ENCODE results near the gene MIGA1. TPM values are rescaled to one million over a fixed set of nuclear protein-coding genes. Genes with fewer than 3 reads are reported as not detected.
"Not testable (repeated sequence)": the region's sequence is repeated elsewhere in the genome, so short reads cannot be mapped to it uniquely, and the experiment has no call there.

Gene MIGA1
- total RNA-seq, 2 experiments from 2014 or later, result 12.2 to 15.8 TPM

DNA sequence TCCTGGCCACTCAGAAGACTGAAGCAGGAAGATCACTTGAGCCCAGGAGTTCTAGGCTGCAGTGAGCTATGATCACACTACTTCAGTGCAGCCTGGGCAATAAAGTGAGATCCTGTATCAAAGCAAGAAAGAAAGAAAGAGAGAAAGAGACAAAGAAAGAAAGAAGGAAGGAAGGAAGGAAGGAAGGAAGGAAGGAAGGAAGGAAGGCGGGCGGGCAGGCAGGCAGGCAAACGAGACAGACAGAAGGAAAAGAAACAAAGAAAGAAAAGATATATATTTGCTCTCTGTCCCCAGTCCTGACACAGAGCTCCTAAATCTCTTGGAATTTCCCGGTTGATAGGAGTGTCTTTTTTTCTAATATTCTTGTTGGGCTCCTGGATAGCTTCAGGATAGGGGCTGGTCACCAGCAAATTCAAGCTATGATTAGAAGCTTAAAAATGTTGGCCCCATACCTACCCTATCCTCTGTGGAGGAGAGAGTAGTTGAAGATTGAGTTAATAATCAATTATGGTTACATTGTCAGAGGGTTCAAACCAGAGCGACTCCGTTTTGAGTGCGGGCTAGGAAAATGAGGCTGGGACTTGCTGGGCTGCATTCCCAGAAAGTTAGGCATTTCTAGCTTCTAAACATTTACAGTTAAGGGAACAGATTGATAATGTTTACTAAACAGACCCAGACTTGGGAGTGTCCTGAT, 3.3 kb upstream of the MIGA1 start:
- Mint-ChIP-seq H3K9me3 (no peaks in the 10 kb centered on the region), H3K4me1 (ENCODE audit: low read depth) (peaks cover 22% of the 10 kb centered on the region), H3K36me3 (ENCODE audit: low read depth) (peaks cover 14% of the 10 kb centered on the region), H3K27ac (no peak overlapping the region), H3K27me3 (no peaks in the 10 kb centered on the region), H3K4me3 (peak overlapping the region; percentile 39)
- ChIA-PET CTCF (interaction anchor here (1.0 kb wide), 1 partner anchor 41 kb away, joined by 3 read pairs; no protein-coding TSS in a partner anchor), POLR2A (no interaction called here)
- ATAC-seq (ENCODE audit: poor library complexity) (no peak), DNase-seq (no peak)
- H3K36me3 ChIP-seq (ENCODE audit: insufficient read depth, low read length), result no peaks in the 10 kb centered on the region
- no peaks in the 10 kb centered on the region for H3K9me3 ChIP-seq (ENCODE audit: control insufficient read depth in 1 of 2, insufficient read depth in 1 of 2, low read length in 2 of 2)
- H3K27me3 ChIP-seq (ENCODE audit: control insufficient read depth in 1 of 2, insufficient read depth in 2 of 2, low read length in 2 of 2), result no peaks in the 10 kb centered on the region
- TF ChIP-seq, protein P1, sequence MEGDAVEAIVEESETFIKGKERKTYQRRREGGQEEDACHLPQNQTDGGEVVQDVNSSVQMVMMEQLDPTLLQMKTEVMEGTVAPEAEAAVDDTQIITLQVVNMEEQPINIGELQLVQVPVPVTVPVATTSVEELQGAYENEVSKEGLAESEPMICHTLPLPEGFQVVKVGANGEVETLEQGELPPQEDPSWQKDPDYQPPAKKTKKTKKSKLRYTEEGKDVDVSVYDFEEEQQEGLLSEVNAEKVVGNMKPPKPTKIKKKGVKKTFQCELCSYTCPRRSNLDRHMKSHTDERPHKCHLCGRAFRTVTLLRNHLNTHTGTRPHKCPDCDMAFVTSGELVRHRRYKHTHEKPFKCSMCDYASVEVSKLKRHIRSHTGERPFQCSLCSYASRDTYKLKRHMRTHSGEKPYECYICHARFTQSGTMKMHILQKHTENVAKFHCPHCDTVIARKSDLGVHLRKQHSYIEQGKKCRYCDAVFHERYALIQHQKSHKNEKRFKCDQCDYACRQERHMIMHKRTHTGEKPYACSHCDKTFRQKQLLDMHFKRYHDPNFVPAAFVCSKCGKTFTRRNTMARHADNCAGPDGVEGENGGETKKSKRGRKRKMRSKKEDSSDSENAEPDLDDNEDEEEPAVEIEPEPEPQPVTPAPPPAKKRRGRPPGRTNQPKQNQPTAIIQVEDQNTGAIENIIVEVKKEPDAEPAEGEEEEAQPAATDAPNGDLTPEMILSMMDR (IDR thresholded peaks at IDR 0.05), result no peak
- intact Hi-C loops (cut with DNase I, micrococcal nuclease), result loop anchor here (5.0 to 10.0 kb wide), 4 partner anchors 89 to 1991 kb away; partner anchors contain the start of genes RABGGTB (in 2 of the 2) and FUBP1 (in 1 of the 2)
- no peak overlapping the region for H3K27ac ChIP-seq (ENCODE audit: low read depth in 1 of 2, low read length in 2 of 2)
- no peak overlapping the region for H3K4me3 ChIP-seq (ENCODE audit: low read length)
- H3K4me1 ChIP-seq (ENCODE audit: insufficient read depth, low read length), result peaks cover 14% of the 10 kb centered on the region

- Mint-ChIP-seq H3K36me3 (ENCODE audit: low read depth) (peaks cover 55% of the 10 kb centered on the region), H3K9me3 (peaks cover 3% of the 10 kb centered on the region), H3K27ac (peak overlapping the region; percentile 89), H3K4me3 (peak overlapping the region; percentile 77), H3K4me1 (ENCODE audit: low read depth) (peaks cover 47% of the 10 kb centered on the region), H3K27me3 (no peaks in the 10 kb centered on the region)
- intact Hi-C loops (cut with DNase I, micrococcal nuclease), result no loop called here
- ATAC-seq (ENCODE audit: poor library complexity), result no peak
- POLR2A ChIA-PET, result no interaction called here
- Histone ChIP-seq H3K36me3 (ENCODE audit: insufficient read depth, low read length) (peaks cover 21% of the 10 kb centered on the region), H3K27ac (ENCODE audit: low read depth in 1 of 2, low read length in 2 of 2) (no peak overlapping the region), H3K27me3 (ENCODE audit: control insufficient read depth in 1 of 2, insufficient read depth in 2 of 2, low read length in 2 of 2) (no peaks in the 10 kb centered on the region), H3K9me3 (ENCODE audit: control insufficient read depth in 1 of 2, insufficient read depth in 1 of 2, low read length in 2 of 2) (peaks cover 0 to 4% of the 10 kb centered on the region in 2 experiments), H3K4me3 (ENCODE audit: low read length) (no peak overlapping the region), H3K4me1 (ENCODE audit: insufficient read depth, low read length) (peaks cover 14% of the 10 kb centered on the region)
- CTCF ChIA-PET, result no interaction called here
- no peak for DNase-seq
- TF ChIP-seq, protein P1 (IDR thresholded peaks at IDR 0.05), result no peak
Measured at GRCh38 chr1:77781683-77782082, 2.2 kb downstream of the MIGA1 start.

- peak overlapping the region; percentile 43 for H3K27ac Mint-ChIP-seq
- peaks cover 69% of the 10 kb centered on the region for H3K36me3 Mint-ChIP-seq (ENCODE audit: low read depth)
- no peak overlapping the region for H3K4me3 ChIP-seq (ENCODE audit: low read length)
- H3K4me1 ChIP-seq (ENCODE audit: insufficient read depth, low read length), result peaks cover 14% of the 10 kb centered on the region
- DNase-seq (no peak), ATAC-seq (ENCODE audit: poor library complexity) (no peak)
- ChIA-PET CTCF (interaction anchor here (1.2 kb wide), 1 partner anchor 15 kb away, joined by 3 read pairs; no protein-coding TSS in a partner anchor), POLR2A (no interaction called here)
- H3K4me1 Mint-ChIP-seq (ENCODE audit: low read depth), result peaks cover 49% of the 10 kb centered on the region
- H3K27me3 ChIP-seq (ENCODE audit: control insufficient read depth in 1 of 2, insufficient read depth in 2 of 2, low read length in 2 of 2), result no peaks in the 10 kb centered on the region
- intact Hi-C loops (cut with DNase I, micrococcal nuclease), result no loop called here
- H3K4me3 Mint-ChIP-seq, result no peak overlapping the region
- H3K9me3 Mint-ChIP-seq, result peaks cover 4% of the 10 kb centered on the region
- no peaks in the 10 kb centered on the region for H3K27me3 Mint-ChIP-seq
- peaks cover 0 to 4% of the 10 kb centered on the region in 2 experiments for H3K9me3 ChIP-seq (ENCODE audit: control insufficient read depth in 1 of 2, insufficient read depth in 1 of 2, low read length in 2 of 2)
- H3K36me3 ChIP-seq (ENCODE audit: insufficient read depth, low read length), result peaks cover 27% of the 10 kb centered on the region
- no peak overlapping the region for H3K27ac ChIP-seq (ENCODE audit: low read depth in 1 of 2, low read length in 2 of 2)
- TF ChIP-seq, protein P1 (IDR thresholded peaks at IDR 0.05), result no peak
Measured at GRCh38 chr1:77783141-77783540, 3.7 kb downstream of the MIGA1 start.

- intact Hi-C loops (cut with DNase I, micrococcal nuclease); H3K27ac ChIP-seq (ENCODE audit: low read depth in 1 of 2, low read length in 2 of 2); H3K27ac Mint-ChIP-seq; H3K27me3 Mint-ChIP-seq; CTCF ChIA-PET; H3K9me3 ChIP-seq (ENCODE audit: control insufficient read depth in 1 of 2, insufficient read depth in 1 of 2, low read length in 2 of 2); H3K4me3 ChIP-seq (ENCODE audit: low read length); POLR2A ChIA-PET; ATAC-seq (ENCODE audit: poor library complexity); H3K4me1 ChIP-seq (ENCODE audit: insufficient read depth, low read length); DNase-seq; H3K4me3 Mint-ChIP-seq; H3K27me3 ChIP-seq (ENCODE audit: control insufficient read depth in 1 of 2, insufficient read depth in 2 of 2, low read length in 2 of 2); H3K9me3 Mint-ChIP-seq: not testable (repeated sequence)
- H3K4me1 Mint-ChIP-seq (ENCODE audit: low read depth), result peaks cover 26% of the 10 kb centered on the region
- peaks cover 39% of the 10 kb centered on the region for H3K36me3 ChIP-seq (ENCODE audit: insufficient read depth, low read length)
- peaks cover 82% of the 10 kb centered on the region for H3K36me3 Mint-ChIP-seq (ENCODE audit: low read depth)
Measured at GRCh38 chr1:77786093-77786741, 6.8 kb downstream of the MIGA1 start.

Data from CD4-positive, alpha-beta T cell (primary cell).